Mesothelial cell of epicardium (in vitro differentiated cells): Measurements from ENCODE around the gene POGZ. TPM values are rescaled to one million over a fixed set of nuclear protein-coding genes. Genes with fewer than 3 reads are reported as not detected.
"Not testable (repeated sequence)": the region's sequence is repeated elsewhere in the genome, so short reads cannot be mapped to it uniquely, and the experiment has no call there.

Experiments used
- DNase-seq, 2 experiments: peaks; one replicate each; pipeline ENCODE4 v3.0.0; 2021; ENCODE audit warnings: low spot score in 2 of 2; ENCODE audit not compliant: unreplicated experiment in 2 of 2
- H3K27ac Mint-ChIP-seq: 2 replicates; pipeline ENCODE4 v1.8.0; 2021; ENCODE audit warnings: mixed read lengths
- H3K27me3 Mint-ChIP-seq: 2 replicates; pipeline ENCODE4 v1.8.0; 2021; ENCODE audit warnings: low read depth, mixed read lengths
- H3K36me3 Mint-ChIP-seq: 2 replicates; pipeline ENCODE4 v1.8.0; 2021; ENCODE audit warnings: mixed read lengths
- H3K4me1 Mint-ChIP-seq: 2 replicates; pipeline ENCODE4 v1.8.0; 2021; ENCODE audit warnings: mixed read lengths
- H3K4me3 Mint-ChIP-seq: 2 replicates; pipeline ENCODE4 v1.8.0; 2021; ENCODE audit warnings: mild to moderate bottlenecking, moderate library complexity, mixed read lengths
- H3K9me3 Mint-ChIP-seq: 2 replicates; pipeline ENCODE4 v1.8.0; 2021; ENCODE audit warnings: mixed read lengths
- total RNA-seq: library from RNA; stranded (reverse); gene quantifications from 3 replicates; pipeline ENCODE4 v1.2.1, GENCODE V29; 2021
- TF ChIP-seq, protein P1 (sequence below): fragments of 200-600 bp; sonication (generic); IDR thresholded peaks from one replicate; pipeline ENCODE4 v1.5.0; 2021; ENCODE audit warnings: antibody characterized with exemption; ENCODE audit not compliant: unreplicated experiment

Gene POGZ
- total RNA-seq, 1 donor from 2014 or later, result 182 TPM

DNA sequence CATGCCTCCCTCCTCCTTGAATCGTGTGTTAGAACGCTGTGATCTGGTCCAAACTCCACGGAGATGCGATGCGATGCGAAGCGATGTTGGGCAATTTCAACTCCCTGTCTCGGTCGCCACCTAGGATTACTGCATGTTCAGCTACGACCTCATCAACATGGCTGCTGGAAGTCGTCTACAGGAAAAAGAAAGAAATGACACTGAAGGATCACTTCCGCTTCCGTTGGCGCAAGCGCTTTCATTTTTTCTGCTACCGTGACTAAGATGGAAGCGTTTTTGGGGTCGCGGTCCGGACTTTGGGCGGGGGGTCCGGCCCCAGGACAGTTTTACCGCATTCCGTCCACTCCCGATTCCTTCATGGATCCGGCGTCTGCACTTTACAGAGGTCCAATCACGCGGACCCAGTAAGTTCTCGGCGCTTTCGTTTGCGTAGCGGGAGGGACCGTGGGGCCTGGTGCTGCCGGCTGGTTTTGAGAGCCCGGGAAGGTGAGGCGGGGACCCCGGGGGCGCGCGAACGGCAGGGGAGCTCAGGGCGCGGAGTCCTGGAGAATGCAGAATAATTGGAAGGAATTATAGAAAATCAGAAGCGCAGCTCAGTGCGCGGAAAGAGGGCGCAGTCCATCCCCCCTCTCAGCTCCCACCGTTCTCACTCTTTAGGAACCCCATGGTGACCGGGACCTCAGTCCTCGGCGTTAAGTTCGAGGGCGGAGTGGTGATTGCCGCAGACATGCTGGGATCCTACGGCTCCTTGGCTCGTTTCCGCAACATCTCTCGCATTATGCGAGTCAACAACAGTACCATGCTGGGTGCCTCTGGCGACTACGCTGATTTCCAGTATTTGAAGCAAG, 59.7 kb downstream of the POGZ start, which contains the start of gene PSMB4:
Gene PSMB4, plus strand, starts transcription at position 250 of the 848 bp plus-strand sequence. Its CDS starts 15 bp downstream, at position 265.
- no peaks in the 10 kb centered on the region for H3K9me3 Mint-ChIP-seq
- peak within 1 kb of the TSS; percentile 99 for H3K27ac Mint-ChIP-seq
- H3K27me3 Mint-ChIP-seq, result no peaks in the 10 kb centered on the region
- TF ChIP-seq, protein P1, sequence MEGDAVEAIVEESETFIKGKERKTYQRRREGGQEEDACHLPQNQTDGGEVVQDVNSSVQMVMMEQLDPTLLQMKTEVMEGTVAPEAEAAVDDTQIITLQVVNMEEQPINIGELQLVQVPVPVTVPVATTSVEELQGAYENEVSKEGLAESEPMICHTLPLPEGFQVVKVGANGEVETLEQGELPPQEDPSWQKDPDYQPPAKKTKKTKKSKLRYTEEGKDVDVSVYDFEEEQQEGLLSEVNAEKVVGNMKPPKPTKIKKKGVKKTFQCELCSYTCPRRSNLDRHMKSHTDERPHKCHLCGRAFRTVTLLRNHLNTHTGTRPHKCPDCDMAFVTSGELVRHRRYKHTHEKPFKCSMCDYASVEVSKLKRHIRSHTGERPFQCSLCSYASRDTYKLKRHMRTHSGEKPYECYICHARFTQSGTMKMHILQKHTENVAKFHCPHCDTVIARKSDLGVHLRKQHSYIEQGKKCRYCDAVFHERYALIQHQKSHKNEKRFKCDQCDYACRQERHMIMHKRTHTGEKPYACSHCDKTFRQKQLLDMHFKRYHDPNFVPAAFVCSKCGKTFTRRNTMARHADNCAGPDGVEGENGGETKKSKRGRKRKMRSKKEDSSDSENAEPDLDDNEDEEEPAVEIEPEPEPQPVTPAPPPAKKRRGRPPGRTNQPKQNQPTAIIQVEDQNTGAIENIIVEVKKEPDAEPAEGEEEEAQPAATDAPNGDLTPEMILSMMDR, result no peak
- DNase-seq, result peak; percentile 30 to 72
- H3K4me1 Mint-ChIP-seq, result peaks cover 12% of the 10 kb centered on the region
- H3K36me3 Mint-ChIP-seq, result peaks cover 19% of the 10 kb centered on the region
- peak within 1 kb of the TSS; percentile 96 for H3K4me3 Mint-ChIP-seq

DNA sequence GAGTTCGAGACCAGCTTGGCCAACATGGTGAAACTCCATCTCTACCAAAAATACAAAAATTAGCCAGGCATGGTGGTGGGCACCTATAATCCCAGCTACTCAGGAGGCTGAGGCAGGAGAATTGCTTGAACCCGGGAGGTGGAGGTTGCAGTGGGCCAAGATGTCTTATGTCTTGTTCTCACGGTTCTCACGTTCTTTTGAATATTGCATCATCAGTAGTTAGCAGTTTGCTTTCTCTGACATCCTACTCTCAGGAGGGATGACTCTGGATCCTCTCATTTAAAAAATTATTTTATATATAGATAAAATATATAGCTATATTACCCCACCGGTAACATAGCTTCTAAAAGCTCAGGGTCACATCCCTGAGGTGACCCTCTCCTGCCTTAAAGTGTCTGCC, 63.0 kb downstream of the POGZ start:
- not testable (repeated sequence) for H3K4me3 Mint-ChIP-seq, H3K9me3 Mint-ChIP-seq

DNA sequence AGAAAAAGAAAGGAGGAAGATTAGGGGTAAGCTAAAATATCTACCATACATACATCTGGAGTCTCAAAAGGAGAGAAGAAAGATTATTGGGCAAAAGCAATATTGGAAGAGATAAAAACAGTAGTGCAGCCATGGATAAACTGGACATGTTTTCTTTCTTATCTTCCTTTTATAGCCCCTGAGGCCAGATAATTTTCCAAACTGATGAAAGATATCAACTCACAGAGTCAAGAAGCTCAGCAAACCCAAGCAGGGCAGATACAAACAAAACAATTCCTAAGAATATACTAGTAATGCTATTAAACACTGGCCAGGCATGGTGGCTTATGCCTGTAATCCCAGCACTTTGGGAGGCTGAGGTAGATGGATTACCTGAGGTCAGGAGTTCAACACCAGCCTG, 65.7 kb downstream of the POGZ start:
- H3K27me3 Mint-ChIP-seq, result no peaks in the 10 kb centered on the region
- DNase-seq, result no peak
- no peak overlapping the region for H3K27ac Mint-ChIP-seq
- H3K9me3 Mint-ChIP-seq, result peaks cover 7% of the 10 kb centered on the region
- H3K4me3 Mint-ChIP-seq, result no peak overlapping the region
- H3K4me1 Mint-ChIP-seq, result no peaks in the 10 kb centered on the region
- TF ChIP-seq, protein P1, result no peak
- H3K36me3 Mint-ChIP-seq, result no peaks in the 10 kb centered on the region

More for the DNA sequence above, 63.0 kb downstream of the POGZ start:
- not testable (repeated sequence) for H3K27ac Mint-ChIP-seq, H3K36me3 Mint-ChIP-seq, H3K27me3 Mint-ChIP-seq, DNase-seq
- peaks cover 12% of the 10 kb centered on the region for H3K4me1 Mint-ChIP-seq

DNA sequence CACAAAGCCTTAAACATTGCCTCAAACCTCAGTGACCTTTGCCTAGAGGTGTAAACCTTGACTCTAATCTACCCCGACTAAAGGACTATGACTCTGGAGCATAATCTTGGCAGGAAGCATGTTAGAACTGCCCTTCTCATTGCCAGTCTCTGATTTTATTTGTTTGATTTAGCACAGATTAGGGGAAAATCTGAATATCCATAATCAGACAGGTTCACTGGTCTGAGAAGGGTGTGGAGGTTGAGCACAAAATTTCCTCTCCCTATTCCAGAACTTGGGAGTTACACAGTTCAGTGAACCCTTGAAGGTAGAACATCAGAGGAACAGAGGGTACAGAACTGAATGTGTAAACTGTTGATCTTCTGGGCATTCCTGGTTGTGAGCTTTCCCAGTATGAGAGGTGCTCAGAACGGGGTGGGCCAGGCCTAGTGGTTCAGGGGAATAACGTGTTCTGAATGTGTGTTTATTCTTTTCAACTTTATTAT, 68.2 kb downstream of the POGZ start:
- Mint-ChIP-seq H3K36me3 (no peaks in the 10 kb centered on the region), H3K9me3 (peaks cover 14% of the 10 kb centered on the region), H3K4me3 (no peak overlapping the region), H3K4me1 (no peaks in the 10 kb centered on the region), H3K27me3 (no peaks in the 10 kb centered on the region), H3K27ac (no peak overlapping the region)
- TF ChIP-seq, protein P1, result no peak
- no peak for DNase-seq

DNA sequence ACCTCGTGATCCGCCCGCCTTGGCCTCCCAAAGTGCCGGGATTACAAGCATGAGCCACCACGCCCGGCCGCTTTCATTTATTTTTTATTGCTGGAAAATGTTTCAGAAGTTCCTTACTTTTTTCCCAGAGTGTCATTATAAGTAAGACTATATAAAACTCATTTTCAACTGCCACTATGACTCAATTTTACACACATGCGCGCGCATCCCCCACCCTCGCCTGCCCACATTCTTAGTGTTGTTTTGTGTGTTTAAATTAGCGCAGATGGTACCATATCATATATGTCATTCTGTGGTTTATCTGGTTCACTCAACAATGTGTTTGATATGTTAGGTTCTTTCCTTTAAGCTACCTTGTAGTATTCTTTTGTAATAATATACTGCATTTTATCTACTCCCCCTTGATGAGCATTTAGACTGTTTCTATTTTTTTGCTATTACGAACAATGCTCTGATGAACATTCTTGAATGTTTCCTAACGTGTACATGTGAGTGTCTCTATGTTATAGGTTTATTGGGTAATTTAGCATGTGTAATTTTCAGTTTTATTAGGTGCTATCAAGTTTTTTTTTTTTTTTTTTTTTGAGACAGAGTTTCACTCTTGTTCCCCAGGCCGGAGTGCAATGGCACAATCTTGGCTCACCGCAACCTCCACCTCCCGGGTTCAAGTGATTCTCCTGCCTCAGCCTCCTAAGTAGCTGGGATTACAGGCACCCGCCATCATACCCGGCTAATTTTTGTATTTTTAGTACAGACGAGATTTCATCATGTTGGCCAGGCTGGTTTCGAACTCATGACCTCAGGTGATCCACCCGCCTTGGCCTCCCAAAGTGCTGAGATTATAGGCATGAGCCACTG, 68.8 kb downstream of the POGZ start:
- H3K27me3 Mint-ChIP-seq, DNase-seq, H3K4me3 Mint-ChIP-seq, H3K27ac Mint-ChIP-seq, H3K36me3 Mint-ChIP-seq, H3K4me1 Mint-ChIP-seq: not testable (repeated sequence)
- peaks cover 14% of the 10 kb centered on the region for H3K9me3 Mint-ChIP-seq

DNA sequence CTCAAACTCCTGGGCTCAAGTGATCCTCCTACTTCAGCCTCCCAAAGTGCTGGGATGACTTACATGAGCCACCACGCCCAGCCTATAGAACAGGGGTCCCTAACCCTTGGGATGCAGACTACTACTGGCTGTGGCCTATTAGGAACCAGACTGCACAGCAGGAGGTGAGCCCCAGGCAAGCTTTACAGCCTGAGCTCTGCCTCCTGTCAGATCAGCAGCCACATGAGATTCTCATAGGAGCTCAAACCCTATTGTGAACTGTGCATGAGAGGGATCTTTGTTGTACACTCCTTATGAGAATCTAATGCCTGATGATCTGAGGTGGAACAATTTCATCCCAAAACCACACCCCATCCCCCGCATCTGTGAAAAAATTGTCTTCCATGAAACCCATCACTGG, 73.3 kb downstream of the POGZ start:
- Mint-ChIP-seq H3K4me3 (no peak overlapping the region), H3K36me3 (no peaks in the 10 kb centered on the region), H3K27me3 (no peaks in the 10 kb centered on the region), H3K4me1 (no peaks in the 10 kb centered on the region), H3K27ac (no peak overlapping the region), H3K9me3 (peaks cover 7% of the 10 kb centered on the region)
- TF ChIP-seq, protein P1, result no peak
- no peak for DNase-seq
